ENCODE results near the gene AQP10. TPM values are rescaled to one million over a fixed set of nuclear protein-coding genes. Genes with fewer than 3 reads are reported as not detected.
"Not testable (repeated sequence)": the region's sequence is repeated elsewhere in the genome, so short reads cannot be mapped to it uniquely, and the experiment has no call there.

The AQP10 gene, protein sequence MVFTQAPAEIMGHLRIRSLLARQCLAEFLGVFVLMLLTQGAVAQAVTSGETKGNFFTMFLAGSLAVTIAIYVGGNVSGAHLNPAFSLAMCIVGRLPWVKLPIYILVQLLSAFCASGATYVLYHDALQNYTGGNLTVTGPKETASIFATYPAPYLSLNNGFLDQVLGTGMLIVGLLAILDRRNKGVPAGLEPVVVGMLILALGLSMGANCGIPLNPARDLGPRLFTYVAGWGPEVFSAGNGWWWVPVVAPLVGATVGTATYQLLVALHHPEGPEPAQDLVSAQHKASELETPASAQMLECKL
- 0.64 TPM for total RNA-seq
- long read RNA-seq = 0 reads

GRCh38 chr1:154320882-154321608 lies at the start of gene AQP10:
Gene AQP10 (plus strand): TSS chr1:154321093. CDS start chr1:154321156, 63 bp downstream.
- Histone ChIP-seq H3K36me3 (no peaks in the 10 kb centered on the region), H3K27me3 (no peaks in the 10 kb centered on the region), H3K4me1 (peaks cover 11% of the 10 kb centered on the region), H3K4me3 (no peak within 1 kb of the TSS), H3K9me3 (peaks cover 4% of the 10 kb centered on the region), H3K27ac (no peak within 1 kb of the TSS)
- ATAC-seq (no peak), DNase-seq (no peak)
- TF ChIP-seq CTCF (IDR thresholded peaks at IDR 0.05) = no peak
- intact Hi-C loops (cut with DNase I) = no loop called here

- Histone ChIP-seq H3K4me3 (peak within 1 kb of the TSS; percentile 90), H3K9me3 (no peaks in the 10 kb centered on the region), H3K27me3 (no peaks in the 10 kb centered on the region), H3K27ac (peak within 1 kb of the TSS; percentile 90), H3K4me1 (peaks cover 10% of the 10 kb centered on the region), H3K36me3 (peaks cover 53% of the 10 kb centered on the region)
- intact Hi-C loops (cut with DNase I) = no loop called here
- TF ChIP-seq CTCF (IDR thresholded peaks at IDR 0.05) = peak; percentile 76
- peak; percentile 96 for ATAC-seq
- peak; percentile 96 for DNase-seq
These were observed 48.5 kb upstream of the AQP10 start, which contains the start of gene HAX1 for GRCh38 chr1:154272217-154272998. Gene HAX1 (plus strand): TSS chr1:154272629. CDS start chr1:154272724, 95 bp downstream.

GRCh38 chr1:154272999-154273563 lies 47.8 kb upstream of the AQP10 start:
- no peak for ATAC-seq
- no peaks in the 10 kb centered on the region for H3K27me3 ChIP-seq
- intact Hi-C loops (cut with DNase I) = no loop called here
- peaks cover 10% of the 10 kb centered on the region for H3K4me1 ChIP-seq
- DNase-seq = no peak
- no peaks in the 10 kb centered on the region for H3K9me3 ChIP-seq
- TF ChIP-seq CTCF (IDR thresholded peaks at IDR 0.05) = no peak
- peak overlapping the region; percentile 90 for H3K4me3 ChIP-seq
- peak overlapping the region; percentile 90 for H3K27ac ChIP-seq
- H3K36me3 ChIP-seq = peaks cover 49% of the 10 kb centered on the region

DNA sequence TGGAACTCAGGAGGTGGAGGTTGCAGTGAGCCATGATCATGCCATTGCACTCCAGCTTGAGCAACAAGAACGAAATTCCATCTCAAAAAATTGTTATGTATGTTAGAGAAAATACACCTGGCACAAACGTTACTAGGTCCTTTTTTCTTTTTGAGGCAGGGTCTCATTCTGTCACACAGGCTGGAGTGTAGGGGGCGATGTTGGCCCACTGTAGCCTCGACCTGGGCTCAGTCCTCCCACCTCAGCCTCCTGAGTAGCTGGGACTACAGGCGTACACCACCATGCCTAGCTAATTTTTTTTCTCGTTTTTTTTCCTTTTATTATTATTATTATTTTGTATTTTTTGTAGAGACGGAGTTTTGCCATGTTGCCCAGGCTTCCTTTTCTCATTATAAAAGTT lies 44.1 kb upstream of the AQP10 start:
- H3K4me3 ChIP-seq = no peak overlapping the region
- H3K9me3 ChIP-seq = no peaks in the 10 kb centered on the region
- peaks cover 19% of the 10 kb centered on the region for H3K36me3 ChIP-seq
- DNase-seq = no peak
- H3K27ac ChIP-seq = no peak overlapping the region
- H3K4me1 ChIP-seq = peaks cover 10% of the 10 kb centered on the region
- intact Hi-C loops (cut with DNase I) = no loop called here
- no peak for ATAC-seq
- TF ChIP-seq CTCF (IDR thresholded peaks at IDR 0.05) = peak; percentile 26
- no peaks in the 10 kb centered on the region for H3K27me3 ChIP-seq

DNA sequence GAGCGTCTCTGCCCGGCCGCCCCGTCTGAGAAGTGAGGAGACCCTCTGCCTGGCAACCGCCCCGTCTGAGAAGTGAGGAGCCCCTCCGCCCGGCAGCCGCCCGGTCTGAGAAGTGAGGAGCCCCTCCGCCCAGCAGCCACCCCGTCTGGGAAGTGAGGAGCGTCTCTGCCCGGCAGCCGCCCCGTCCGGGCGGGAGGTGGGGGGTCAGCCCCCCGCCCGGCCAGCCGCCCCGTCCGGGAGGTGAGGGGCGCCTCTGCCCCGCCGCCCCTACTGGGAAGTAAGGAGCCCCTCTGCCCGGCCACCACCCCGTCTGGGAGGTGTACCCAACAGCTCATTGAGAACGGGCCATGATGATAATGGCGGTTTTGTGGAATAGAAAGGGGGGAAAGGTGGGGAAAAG lies 33.3 kb upstream of the AQP10 start:
- H3K36me3 ChIP-seq; H3K9me3 ChIP-seq; H3K27me3 ChIP-seq; intact Hi-C loops (cut with DNase I); H3K4me3 ChIP-seq; ATAC-seq; H3K27ac ChIP-seq; DNase-seq; H3K4me1 ChIP-seq: not testable (repeated sequence)

Measured in upper lobe of right lung (tissue), 1 donor.